ENCODE measurements around the gene AKAP10.
A peak's percentile ranks its signal among the peaks of the same experiment; 100 is the strongest.
"Not testable (repeated sequence)": the region's sequence is repeated elsewhere in the genome, so short reads cannot be mapped to it uniquely, and the experiment has no call there.

AKAP10 gene

GRCh38 chr17:19977293-19978208 lies at the start of gene AKAP10:
Gene AKAP10, minus strand, starts transcription at chr17:19977828. Its CDS starts 149 bp downstream, at chr17:19977679.
- H3K9ac ChIP-seq (ENCODE audit: insufficient read length, low read depth): peak within 1 kb of the TSS; percentile 96
- no peaks in the 10 kb centered on the region for H3K27me3 ChIP-seq (ENCODE audit: insufficient read depth, insufficient read length)
- peaks cover 23% of the 10 kb centered on the region for H3K36me3 ChIP-seq (ENCODE audit: insufficient read depth, insufficient read length, low read length)
- TF ChIP-seq ZNF274 (IDR thresholded peaks at IDR 0.05; ENCODE audit: low read depth, low read length) (no peak), YY1 (IDR thresholded peaks at IDR 0.05; ENCODE audit: insufficient read depth, insufficient read length) (peak; percentile 57)
- DNase-seq (ENCODE audit: low read depth, low spot score): peak; percentile 60
- peak within 1 kb of the TSS; percentile 87 for H3K4me3 ChIP-seq (ENCODE audit: insufficient read length, low read depth)
- peaks cover 16% of the 10 kb centered on the region; the same call in 1 of the 2 replicates for H3K9me3 ChIP-seq (ENCODE audit: insufficient read depth, low read length)
- H3K4me1 ChIP-seq (ENCODE audit: insufficient read depth, insufficient read length): no peaks in the 10 kb centered on the region

GRCh38 chr17:20026960-20027359 lies 49.3 kb upstream of the AKAP10 start:
- Histone ChIP-seq H3K4me1 (ENCODE audit: insufficient read depth, insufficient read length) (no peaks in the 10 kb centered on the region), H3K36me3 (ENCODE audit: insufficient read depth, insufficient read length, low read length) (no peaks in the 10 kb centered on the region), H3K9ac (ENCODE audit: insufficient read length, low read depth) (no peak overlapping the region), H3K9me3 (ENCODE audit: insufficient read depth, low read length) (no peaks in the 10 kb centered on the region), H3K27me3 (ENCODE audit: insufficient read depth, insufficient read length) (no peaks in the 10 kb centered on the region), H3K4me3 (ENCODE audit: insufficient read length, low read depth) (no peak overlapping the region)
- TF ChIP-seq SUZ12 (IDR thresholded peaks at IDR 0.05; ENCODE audit: extremely low read depth, insufficient read depth, insufficient read length) (no peak), YY1 (IDR thresholded peaks at IDR 0.05; ENCODE audit: insufficient read depth, insufficient read length) (no peak)
- no peak for DNase-seq (ENCODE audit: low read depth, low spot score)

- no peaks in the 10 kb centered on the region for H3K9me3 ChIP-seq (ENCODE audit: insufficient read depth, low read length)
- no peaks in the 10 kb centered on the region for H3K36me3 ChIP-seq (ENCODE audit: insufficient read depth, insufficient read length, low read length)
- no peaks in the 10 kb centered on the region for H3K27me3 ChIP-seq (ENCODE audit: insufficient read depth, insufficient read length)
- TF ChIP-seq SUZ12 (IDR thresholded peaks at IDR 0.05; ENCODE audit: extremely low read depth, insufficient read depth, insufficient read length) (no peak), ZNF274 (IDR thresholded peaks at IDR 0.05; ENCODE audit: low read depth, low read length) (no peak), YY1 (IDR thresholded peaks at IDR 0.05; ENCODE audit: insufficient read depth, insufficient read length) (no peak)
- no peak overlapping the region for H3K9ac ChIP-seq (ENCODE audit: insufficient read length, low read depth)
- DNase-seq (ENCODE audit: low read depth, low spot score): no peak
- H3K4me3 ChIP-seq (ENCODE audit: insufficient read length, low read depth): no peak overlapping the region
- H3K4me1 ChIP-seq (ENCODE audit: insufficient read depth, insufficient read length): no peaks in the 10 kb centered on the region
Measured at GRCh38 chr17:20022701-20023100, 45.1 kb upstream of the AKAP10 start.

GRCh38 chr17:20016475-20016992 lies 38.9 kb upstream of the AKAP10 start:
- H3K4me3 ChIP-seq (ENCODE audit: insufficient read length, low read depth); H3K9me3 ChIP-seq (ENCODE audit: insufficient read depth, low read length); H3K36me3 ChIP-seq (ENCODE audit: insufficient read depth, insufficient read length, low read length); H3K9ac ChIP-seq (ENCODE audit: insufficient read length, low read depth); H3K4me1 ChIP-seq (ENCODE audit: insufficient read depth, insufficient read length); DNase-seq (ENCODE audit: low read depth, low spot score); H3K27me3 ChIP-seq (ENCODE audit: insufficient read depth, insufficient read length): not testable (repeated sequence)

GRCh38 chr17:20012017-20012536 lies 34.4 kb upstream of the AKAP10 start:
- H3K4me3 ChIP-seq (ENCODE audit: insufficient read length, low read depth): no peak overlapping the region
- no peak for TF ChIP-seq YY1 (IDR thresholded peaks at IDR 0.05; ENCODE audit: insufficient read depth, insufficient read length)
- H3K4me1 ChIP-seq (ENCODE audit: insufficient read depth, insufficient read length): no peaks in the 10 kb centered on the region
- no peak overlapping the region for H3K9ac ChIP-seq (ENCODE audit: insufficient read length, low read depth)
- no peaks in the 10 kb centered on the region; the same call in 1 of the 2 replicates for H3K9me3 ChIP-seq (ENCODE audit: insufficient read depth, low read length)
- DNase-seq (ENCODE audit: low read depth, low spot score): no peak
- H3K36me3 ChIP-seq (ENCODE audit: insufficient read depth, insufficient read length, low read length): no peaks in the 10 kb centered on the region
- peaks cover 44% of the 10 kb centered on the region for H3K27me3 ChIP-seq (ENCODE audit: insufficient read depth, insufficient read length)

- H3K36me3 ChIP-seq (ENCODE audit: insufficient read depth, insufficient read length, low read length): no peaks in the 10 kb centered on the region
- H3K4me1 ChIP-seq (ENCODE audit: insufficient read depth, insufficient read length): no peaks in the 10 kb centered on the region
- H3K9ac ChIP-seq (ENCODE audit: insufficient read length, low read depth): no peak overlapping the region
- TF ChIP-seq ZNF274 (IDR thresholded peaks at IDR 0.05; ENCODE audit: low read depth, low read length) (no peak), SUZ12 (IDR thresholded peaks at IDR 0.05; ENCODE audit: extremely low read depth, insufficient read depth, insufficient read length) (no peak), YY1 (IDR thresholded peaks at IDR 0.05; ENCODE audit: insufficient read depth, insufficient read length) (no peak)
- H3K4me3 ChIP-seq (ENCODE audit: insufficient read length, low read depth): no peak overlapping the region
- H3K27me3 ChIP-seq (ENCODE audit: insufficient read depth, insufficient read length): peaks cover 44% of the 10 kb centered on the region
- no peak for DNase-seq (ENCODE audit: low read depth, low spot score)
- H3K9me3 ChIP-seq (ENCODE audit: insufficient read depth, low read length): no peaks in the 10 kb centered on the region; the same call in 1 of the 2 replicates
Measured at GRCh38 chr17:20010936-20011335, 33.3 kb upstream of the AKAP10 start.

GRCh38 chr17:20010099-20010863 lies 32.7 kb upstream of the AKAP10 start:
- Histone ChIP-seq H3K27me3 (ENCODE audit: insufficient read depth, insufficient read length) (peaks cover 44% of the 10 kb centered on the region), H3K9me3 (ENCODE audit: insufficient read depth, low read length) (no peaks in the 10 kb centered on the region; the same call in 1 of the 2 replicates), H3K4me3 (ENCODE audit: insufficient read length, low read depth) (peak overlapping the region; percentile 59), H3K9ac (ENCODE audit: insufficient read length, low read depth) (no peak overlapping the region), H3K4me1 (ENCODE audit: insufficient read depth, insufficient read length) (no peaks in the 10 kb centered on the region), H3K36me3 (ENCODE audit: insufficient read depth, insufficient read length, low read length) (no peaks in the 10 kb centered on the region)
- TF ChIP-seq ZNF274 (IDR thresholded peaks at IDR 0.05; ENCODE audit: low read depth, low read length): no peak
- no peak for TF ChIP-seq SUZ12 (IDR thresholded peaks at IDR 0.05; ENCODE audit: extremely low read depth, insufficient read depth, insufficient read length)
- TF ChIP-seq YY1 (IDR thresholded peaks at IDR 0.05; ENCODE audit: insufficient read depth, insufficient read length): no peak
- no peak for DNase-seq (ENCODE audit: low read depth, low spot score)
